Kidney (tissue), 14 donors: ENCODE results near the gene ACSM3. TPM values are rescaled to one million over a fixed set of nuclear protein-coding genes. Genes with fewer than 3 reads are reported as not detected.

Source experiments
- DNase-seq, 5 donors: peaks; one replicate each; pipeline ENCODE4 v3.0.0-alpha.2; 2013 to 2020
- FAIRE-seq: peaks from 2 replicates; lab custom pipeline; 2012; peaks lifted over from hg19 to GRCh38; lab: Jason Lieb, UNC
- H3K27ac ChIP-seq, 2 donors: one replicate each; pipeline ENCODE4 v1.7.0; 2013; ENCODE audit warnings: low read depth in 2 of 2, low read length in 2 of 2, inconsistent platforms in 1 of 2
- H3K27me3 ChIP-seq: one replicate; pipeline ENCODE4 v1.7.1; 2013; ENCODE audit warnings: low read length, inconsistent platforms; ENCODE audit not compliant: control insufficient read depth, insufficient read depth
- H3K36me3 ChIP-seq, 3 donors: one replicate each; pipeline versions ENCODE4 v1.7.0 to v1.7.1; 2013; ENCODE audit warnings: low read length in 3 of 3, control low read depth in 1 of 3, inconsistent platforms in 1 of 3; ENCODE audit not compliant: insufficient read depth in 3 of 3, control insufficient read depth in 2 of 3
- H3K4me1 ChIP-seq, 3 donors: one replicate each; pipeline versions ENCODE4 v1.7.0 to v1.7.1; 2013; ENCODE audit warnings: low read length in 3 of 3, inconsistent platforms in 1 of 3, low read depth in 1 of 3; ENCODE audit not compliant: control insufficient read depth in 2 of 3, insufficient read depth in 2 of 3
- H3K4me3 ChIP-seq, 3 donors: one replicate each; pipeline versions ENCODE4 v1.7.0 to v1.8.1; 2013; ENCODE audit warnings: low read length in 3 of 3, control low read depth in 1 of 3, inconsistent platforms in 1 of 3
- H3K9ac ChIP-seq, 3 donors: one replicate each; pipeline versions ENCODE4 v1.7.0 to v1.7.1; 2013; ENCODE audit warnings: low read length in 3 of 3, control low read depth in 1 of 3, inconsistent platforms in 1 of 3
- H3K9me3 ChIP-seq, 3 donors: one replicate each; pipeline versions ENCODE4 v1.7.0 to v1.7.1; 2013; ENCODE audit warnings: low read length in 3 of 3, control low read depth in 1 of 3, inconsistent platforms in 1 of 3; ENCODE audit not compliant: control insufficient read depth in 2 of 3, insufficient read depth in 1 of 3
- CTCF ChIP-seq: IDR thresholded peaks from 3 replicates; pipeline ENCODE4 v1.5.1; 2012; ENCODE audit warnings: mild to moderate bottlenecking, moderate library complexity, borderline replicate concordance; ENCODE audit not compliant: insufficient read depth; ENCODE audit errors: extremely low read depth
- intact Hi-C: fragments of 100-400 bp; cut with DNase I; formaldehyde crosslinking; loops from one replicate; pipeline ENCODE4 v1.11.1; 2022
- polyA plus RNA-seq: library from polyadenylated mRNA; stranded (reverse); fragments of 350-450 nt; fragmentation: Illumina TruSeq; extraction: RNeasy Lipid Tissue Mini Kit (QIAGEN cat#74804); gene quantifications from one replicate; pipeline ENCODE4 v1.2.3, GENCODE V29; 2014; ENCODE audit warnings: low read depth, low replicate concordance; ENCODE audit not compliant: insufficient read depth
- total RNA-seq: library from RNA; stranded (reverse); fragmentation: NEBNext Ultra II Directional; extraction: Animal tissue kit (Norgen Biotek cat#: 25700); gene quantifications from one replicate; pipeline ENCODE4 v1.2.1, GENCODE V29; 2021
- donor health status: control.
- donor health status: control.
- donor health status: control.
- donor health status: control.
- donor health status: control.
- donor health status: DM: yes; HTN: yes; CAD: no.
- donor health status: Normal renal cell carcinoma (clear cell type).

Gene ACSM3
- total and polyA plus RNA-seq, 2 donors from 2014 or later, result 31.5 to 139 TPM

- H3K36me3 ChIP-seq, result peaks cover 2 to 31% (median 4%) of the 10 kb centered on the region in 3 donors
- H3K4me3 ChIP-seq, result no peak overlapping the region
- no peaks in the 10 kb centered on the region for H3K27me3 ChIP-seq
- H3K9ac ChIP-seq, result no peak overlapping the region
- H3K4me1 ChIP-seq, result no peaks in the 10 kb centered on the region
- no peak for FAIRE-seq
- no peak for TF ChIP-seq CTCF
- no peaks in the 10 kb centered on the region for H3K9me3 ChIP-seq
- no peak for DNase-seq
- no peak overlapping the region for H3K27ac ChIP-seq
- intact Hi-C loops, result no loop called here
Measured at GRCh38 chr16:20781697-20782096, 17.9 kb downstream of the ACSM3 start.

GRCh38 chr16:20782470-20782869 is 18.7 kb downstream of the ACSM3 start:
- no peak for DNase-seq
- no peak for TF ChIP-seq CTCF
- no peaks in the 10 kb centered on the region for H3K4me1 ChIP-seq
- peaks cover 2 to 23% (median 4%) of the 10 kb centered on the region in 3 donors for H3K36me3 ChIP-seq
- intact Hi-C loops, result no loop called here
- FAIRE-seq, result no peak
- H3K4me3 ChIP-seq, result no peak overlapping the region
- no peaks in the 10 kb centered on the region for H3K27me3 ChIP-seq
- no peaks in the 10 kb centered on the region for H3K9me3 ChIP-seq
- no peak overlapping the region for H3K27ac ChIP-seq
- H3K9ac ChIP-seq, result no peak overlapping the region

- no peak for FAIRE-seq
- no peak for DNase-seq
- no peak for TF ChIP-seq CTCF
- peaks cover 0 to 13% (median 2%) of the 10 kb centered on the region in 3 donors for H3K36me3 ChIP-seq
- no peak overlapping the region for H3K4me3 ChIP-seq
- intact Hi-C loops, result no loop called here
- no peaks in the 10 kb centered on the region for H3K4me1 ChIP-seq
- no peaks in the 10 kb centered on the region for H3K27me3 ChIP-seq
- H3K9me3 ChIP-seq, result no peaks in the 10 kb centered on the region
- no peak overlapping the region for H3K27ac ChIP-seq
- no peak overlapping the region for H3K9ac ChIP-seq
Measured at GRCh38 chr16:20784204-20784603, 20.4 kb downstream of the ACSM3 start.

- FAIRE-seq (no peak), DNase-seq (no peak)
- intact Hi-C loops, result no loop called here
- Histone ChIP-seq H3K27me3 (no peaks in the 10 kb centered on the region), H3K9ac (no peak overlapping the region), H3K4me1 (no peaks in the 10 kb centered on the region), H3K4me3 (no peak overlapping the region), H3K36me3 (peaks cover 0 to 5% (median 0%) of the 10 kb centered on the region in 3 donors), H3K9me3 (no peaks in the 10 kb centered on the region), H3K27ac (no peak overlapping the region)
- no peak for TF ChIP-seq CTCF
Measured at GRCh38 chr16:20789130-20789529, 25.3 kb downstream of the ACSM3 start.
